Superior temporal gyrus (tissue), 1 donor: ENCODE measurements around the gene HMGXB3.
"Not testable (repeated sequence)": the region's sequence is repeated elsewhere in the genome, so short reads cannot be mapped to it uniquely, and the experiment has no call there.

Source experiments
- DNase-seq: peaks from one replicate; pipeline ENCODE4 v3.0.0-alpha.2; 2016; ENCODE audit errors: extremely low spot score

The HMGXB3 gene

DNA sequence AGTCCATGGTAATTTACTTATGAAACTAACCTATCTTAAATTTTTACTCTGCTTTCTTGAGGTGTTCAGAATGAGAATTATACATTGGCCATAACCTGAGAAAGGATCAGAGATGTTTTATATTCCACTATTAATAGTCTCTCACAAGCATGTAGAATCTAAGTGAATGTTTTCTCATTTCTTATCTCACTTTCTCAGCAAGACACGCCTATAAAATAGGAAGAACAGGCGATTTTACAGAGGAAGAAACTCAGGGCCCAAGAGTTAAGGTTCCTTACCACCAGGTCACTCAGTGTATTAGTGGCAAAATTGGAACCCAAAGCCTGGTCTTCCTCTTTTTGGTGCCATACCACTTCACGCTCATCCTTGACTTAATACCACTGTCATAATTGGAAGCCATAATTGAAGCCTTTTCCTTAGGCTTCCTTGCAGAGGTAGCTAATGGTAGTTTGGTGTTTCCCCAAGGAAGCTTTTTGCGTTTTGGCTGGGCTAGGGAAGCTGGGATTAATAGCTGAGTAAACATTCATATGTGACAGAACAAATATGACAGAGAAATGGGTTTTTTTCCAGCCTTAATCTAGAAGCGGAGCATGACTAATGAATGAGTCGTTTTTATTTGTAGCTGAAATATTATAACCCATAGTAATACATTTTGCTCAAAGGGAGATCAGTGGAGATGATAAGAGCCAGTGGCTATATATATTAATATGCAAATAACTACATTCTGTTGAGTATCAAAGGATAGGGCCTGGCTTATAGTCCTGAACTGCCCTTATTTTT is 16.9 kb downstream of the HMGXB3 start:
- no peak for DNase-seq

- DNase-seq, result no peak
Measured at GRCh38 chr5:150020249-150020648, 19.7 kb downstream of the HMGXB3 start.

DNA sequence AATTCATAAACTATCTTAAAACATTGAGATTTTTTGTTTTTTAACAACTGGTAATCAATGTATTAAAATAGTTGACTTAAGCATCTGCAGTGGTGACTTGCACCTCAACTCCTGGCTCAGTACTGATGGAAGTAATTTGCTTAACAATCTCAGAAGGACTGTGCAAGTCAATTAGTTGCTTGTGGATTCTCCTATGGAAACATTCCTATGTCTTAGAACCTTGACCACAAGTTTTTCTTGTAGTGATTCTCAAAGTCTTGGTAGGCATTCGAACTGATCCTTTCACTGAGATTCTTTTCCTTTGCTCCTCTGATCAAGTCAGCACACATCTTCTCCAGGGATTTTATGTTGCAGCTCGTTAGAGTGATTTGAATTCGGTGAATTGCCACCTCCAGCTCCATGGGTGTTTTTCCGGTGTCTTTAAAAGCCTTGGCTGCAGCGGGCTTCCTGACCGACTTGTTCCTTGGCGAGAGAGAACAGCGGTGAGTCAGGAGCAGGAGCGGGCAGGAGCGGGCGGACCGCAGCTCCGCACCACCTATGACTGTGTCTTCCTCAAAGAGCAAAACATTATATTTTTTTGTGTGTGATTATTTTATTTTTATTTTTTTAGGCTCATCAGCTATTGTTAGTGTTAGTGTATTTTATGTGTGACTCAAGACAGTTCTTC is 21.1 kb downstream of the HMGXB3 start:
- peak; percentile 24 for DNase-seq

DNA sequence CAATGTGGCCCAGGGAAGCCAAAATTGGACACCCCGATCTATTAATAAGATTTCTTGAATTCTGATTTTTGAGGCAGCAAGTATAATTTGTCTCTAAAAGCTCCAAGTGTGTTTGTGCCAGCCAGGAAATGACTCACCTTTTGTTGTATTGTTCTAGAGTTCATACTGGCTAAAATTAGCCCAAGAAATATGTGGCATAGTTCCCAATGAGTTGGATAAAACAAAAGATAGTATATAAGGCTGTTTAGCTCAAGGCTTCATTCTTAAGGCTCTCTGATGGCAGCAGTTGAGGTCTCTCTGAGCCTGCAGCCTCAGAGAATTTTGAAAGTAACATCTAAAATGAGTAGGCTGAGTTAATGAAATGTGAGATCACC is 21.6 kb downstream of the HMGXB3 start:
- DNase-seq, result peak; percentile 29

GRCh38 chr5:150022681-150023080 is 22.1 kb downstream of the HMGXB3 start:
- no peak for DNase-seq

DNA sequence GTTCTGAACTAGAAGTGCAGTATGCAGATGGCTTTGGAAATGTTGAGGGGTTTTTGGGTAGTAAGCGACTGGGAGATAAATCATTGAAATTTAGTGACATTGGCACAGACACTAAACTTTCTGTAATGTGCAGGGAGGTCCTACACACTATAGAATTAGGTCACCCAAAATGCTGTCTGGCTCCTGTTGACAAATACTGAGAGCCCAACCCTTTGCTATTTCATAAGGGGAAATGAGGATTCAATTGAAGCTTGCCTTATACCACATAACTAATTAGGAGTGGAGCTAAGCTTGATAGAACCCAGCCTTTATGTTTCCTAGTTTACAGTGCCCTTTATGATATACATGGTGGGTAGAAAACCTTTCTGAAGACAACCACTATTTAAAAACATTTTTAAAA is 22.6 kb downstream of the HMGXB3 start:
- no peak for DNase-seq

DNA sequence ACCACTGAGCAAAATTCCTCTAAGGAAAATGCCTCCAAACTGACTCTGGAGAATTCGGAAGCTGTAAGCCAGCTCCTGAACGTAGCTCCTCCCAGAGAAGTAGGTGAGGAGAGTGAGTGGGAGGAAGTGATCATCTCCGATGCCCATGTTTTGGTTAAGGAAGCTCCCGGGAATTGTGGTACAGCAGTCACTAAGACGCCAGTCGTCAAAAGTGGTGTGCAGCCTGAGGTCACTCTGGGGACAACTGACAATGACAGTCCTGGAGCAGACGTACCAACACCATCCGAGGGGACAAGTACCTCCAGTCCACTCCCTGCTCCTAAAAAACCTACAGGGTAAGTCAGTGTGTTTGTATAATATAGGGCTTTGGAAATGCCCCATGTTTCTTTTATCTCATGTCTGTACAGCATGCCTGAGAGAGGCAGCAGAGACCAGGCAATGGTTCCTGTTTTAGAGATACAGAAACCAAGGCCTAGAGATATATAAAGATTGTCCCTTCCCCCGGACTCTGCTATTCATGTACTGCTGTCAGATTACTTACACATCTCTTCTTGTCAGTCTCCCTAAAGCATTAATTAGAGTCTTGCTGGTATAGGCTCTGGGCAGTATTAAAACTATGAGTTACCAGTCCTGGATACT is 23.9 kb downstream of the HMGXB3 start:
- peak; percentile 39 for DNase-seq

DNA sequence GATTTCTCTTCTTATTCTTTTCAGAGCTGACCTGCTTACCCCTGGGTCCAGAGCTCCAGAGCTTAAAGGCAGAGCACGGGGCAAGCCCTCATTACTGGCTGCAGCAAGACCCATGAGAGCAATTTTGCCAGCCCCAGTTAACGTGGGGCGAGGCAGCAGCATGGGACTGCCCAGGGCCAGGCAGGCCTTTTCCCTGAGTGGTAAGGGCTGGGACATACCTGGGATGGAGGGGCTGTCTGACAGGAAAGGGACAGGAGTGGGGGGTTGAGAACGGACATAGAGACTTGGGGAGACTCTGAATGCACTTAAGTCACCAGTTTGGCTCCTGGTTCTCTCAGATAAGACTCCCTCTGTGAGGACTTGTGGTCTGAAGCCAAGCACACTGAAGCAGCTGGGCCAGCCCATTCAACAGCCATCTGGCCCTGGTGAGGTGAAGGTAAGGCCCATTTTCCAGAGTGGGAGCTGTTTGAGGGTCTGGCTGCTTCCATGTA is 26.2 kb downstream of the HMGXB3 start:
- DNase-seq, result no peak

- not testable (repeated sequence) for DNase-seq
Measured at GRCh38 chr5:150028047-150028446, 27.5 kb downstream of the HMGXB3 start.

GRCh38 chr5:150033334-150033733 is 32.8 kb downstream of the HMGXB3 start:
- DNase-seq, result no peak

DNA sequence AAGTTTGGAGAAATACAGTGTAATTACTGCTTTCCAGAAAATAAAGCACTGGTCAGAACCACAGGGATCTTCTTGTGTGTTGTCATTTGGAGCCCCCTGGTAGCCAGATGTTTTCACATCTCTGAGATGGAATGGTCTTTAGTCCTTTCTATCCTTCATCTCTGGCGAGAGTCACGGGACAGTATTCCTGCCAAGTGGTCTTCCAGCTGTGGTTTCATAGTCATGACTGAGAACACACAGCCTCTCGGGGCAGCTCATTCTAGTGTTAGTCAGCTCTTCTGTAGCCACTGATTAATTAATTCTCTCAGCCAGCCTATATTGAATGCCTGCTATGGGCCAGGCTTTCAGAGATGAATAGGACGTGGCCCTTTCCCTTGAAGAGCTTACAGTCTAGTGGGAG is 34.1 kb downstream of the HMGXB3 start:
- DNase-seq, result no peak

DNA sequence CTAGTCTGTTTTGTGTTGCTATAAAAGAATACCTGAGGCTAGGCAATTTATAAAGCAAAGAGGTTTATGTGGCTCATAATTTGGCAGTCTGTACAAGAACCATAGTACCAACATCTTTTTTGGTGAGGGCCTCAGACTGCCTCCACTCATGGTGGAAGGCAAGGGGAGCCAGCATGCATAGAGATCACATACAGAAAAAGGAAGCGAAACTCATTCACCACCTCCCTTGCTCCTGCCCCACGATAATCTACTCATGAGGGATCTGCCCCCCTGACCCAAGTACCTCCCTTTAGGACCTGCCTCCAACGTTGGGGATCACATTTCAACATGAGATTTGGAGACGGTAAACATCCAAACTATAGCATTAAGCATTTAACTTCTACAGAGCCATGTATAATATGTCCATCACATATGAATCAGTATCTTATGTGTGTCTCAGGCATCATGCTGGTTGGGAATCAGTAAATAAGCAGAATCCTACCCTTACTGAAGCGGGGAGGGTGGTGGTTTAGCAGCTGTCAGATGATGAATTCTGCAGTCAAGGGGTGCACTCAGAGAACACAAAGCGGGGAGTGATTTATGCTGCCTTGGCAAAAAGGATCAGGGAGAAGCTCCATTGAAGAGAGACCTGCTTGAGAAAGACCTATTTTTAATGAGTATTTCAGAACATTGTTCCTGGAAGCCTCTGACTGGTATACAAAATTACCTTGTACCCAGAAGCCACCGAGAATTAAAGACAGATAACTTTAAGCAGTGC is 34.8 kb downstream of the HMGXB3 start:
- DNase-seq, result no peak

DNA sequence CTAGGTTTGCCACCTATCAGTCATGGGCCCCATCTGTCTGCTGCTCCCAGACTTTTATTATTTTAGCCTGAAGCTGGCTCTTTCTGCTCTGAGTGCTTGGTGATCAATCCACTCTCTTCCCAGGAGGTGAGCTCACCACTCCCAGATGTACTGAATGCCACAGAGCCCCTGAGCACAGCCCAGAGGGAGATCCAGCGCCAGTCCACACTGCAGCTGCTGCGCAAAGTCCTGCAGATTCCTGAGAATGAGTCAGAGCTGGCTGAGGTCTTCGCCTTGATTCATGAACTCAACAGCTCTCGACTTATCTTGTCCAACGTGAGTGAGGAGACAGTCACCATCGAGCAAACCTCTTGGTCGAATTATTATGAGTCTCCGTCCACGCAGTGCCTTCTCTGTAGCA is 36.0 kb downstream of the HMGXB3 start:
- DNase-seq, result no peak

DNA sequence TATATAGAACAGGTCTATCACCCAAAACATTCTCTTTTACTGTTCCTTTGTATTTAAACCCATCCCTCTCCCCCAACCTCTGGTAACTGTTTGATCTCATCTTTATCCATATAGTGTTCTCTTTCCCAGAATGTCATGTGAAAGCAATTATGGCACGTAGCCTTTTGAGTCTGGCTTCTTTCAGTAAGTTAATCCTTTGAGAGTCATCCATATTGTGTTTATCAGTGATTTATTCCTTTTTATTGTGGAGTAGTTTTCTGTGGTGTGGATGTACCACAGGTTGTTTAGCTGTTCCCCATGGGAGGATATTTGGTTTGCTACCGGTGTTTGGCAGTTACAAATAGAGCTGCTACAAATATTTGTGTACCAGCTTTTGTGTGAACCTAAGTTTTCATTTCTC is 38.0 kb downstream of the HMGXB3 start:
- DNase-seq, result no peak

GRCh38 chr5:150042459-150042858 is 41.9 kb downstream of the HMGXB3 start:
- DNase-seq, result no peak

GRCh38 chr5:150043657-150044328 is 43.3 kb downstream of the HMGXB3 start:
- DNase-seq, result no peak

- no peak for DNase-seq
Measured at GRCh38 chr5:150044329-150044681, 43.8 kb downstream of the HMGXB3 start.

GRCh38 chr5:150044712-150045111 is 44.2 kb downstream of the HMGXB3 start:
- no peak for DNase-seq

DNA sequence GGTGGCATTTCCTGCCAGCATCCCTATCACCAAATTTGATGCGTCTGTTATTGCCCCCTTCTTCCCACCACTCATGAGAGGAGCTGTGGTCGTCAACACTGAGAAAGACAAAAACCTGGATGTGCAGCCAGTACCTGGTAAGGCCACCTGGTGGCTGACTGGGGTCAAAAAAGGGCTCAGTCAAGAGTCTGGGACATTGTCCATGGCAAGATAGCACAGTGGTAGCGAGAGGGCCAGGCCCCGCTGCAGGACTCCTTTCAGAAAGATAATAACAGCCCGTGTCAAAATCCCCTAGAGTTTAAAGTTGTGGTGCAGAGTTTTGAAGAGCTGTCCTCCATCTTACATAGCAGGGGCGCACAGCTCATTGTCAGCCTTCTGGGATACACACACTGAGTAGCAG is 45.0 kb downstream of the HMGXB3 start:
- no peak for DNase-seq

DNA sequence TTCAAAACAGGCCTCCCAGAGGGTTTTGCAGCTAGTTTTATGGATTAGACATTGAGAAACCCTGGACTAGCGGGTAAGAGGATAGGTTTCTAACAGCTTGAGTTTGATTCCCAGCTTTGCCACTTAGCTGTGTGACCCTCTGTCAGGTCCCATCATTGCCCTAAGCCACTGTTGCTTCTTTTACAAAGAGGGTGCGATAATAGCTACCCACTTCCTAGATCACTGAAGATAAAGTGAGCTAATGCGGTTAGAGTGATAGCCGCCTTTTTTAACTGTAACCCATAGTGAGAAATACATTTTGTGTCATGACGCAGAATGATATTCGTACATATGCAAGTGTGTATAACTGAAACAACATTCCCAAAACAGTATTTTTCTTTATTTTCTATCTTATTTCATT is 45.5 kb downstream of the HMGXB3 start:
- no peak for DNase-seq

- DNase-seq, result not testable (repeated sequence)
Measured at GRCh38 chr5:150050172-150050811, 49.8 kb downstream of the HMGXB3 start.
